Smooth muscle cell (in vitro differentiated cells): ENCODE measurements around the gene SLC6A18. TPM values are rescaled to one million over a fixed set of nuclear protein-coding genes. Genes with fewer than 3 reads are reported as not detected.
"Not testable (repeated sequence)": the region's sequence is repeated elsewhere in the genome, so short reads cannot be mapped to it uniquely, and the experiment has no call there.

ENCODE experiments used
- DNase-seq: peaks from one replicate; lab custom pipeline; 2025; ENCODE audit not compliant: unreplicated experiment; lab: John Stamatoyannopoulos, UW
- H2AFZ ChIP-seq: fragments of 200-600 bp; sonication (generic); 2 replicates; pipeline ENCODE4 v1.6.0; 2016; ENCODE audit warnings: antibody characterized with exemption, low read depth, mild to moderate bottlenecking
- H3F3A ChIP-seq: fragments of 200-600 bp; sonication (generic); 2 replicates; pipeline ENCODE4 v1.6.0; 2017; ENCODE audit warnings: antibody characterized with exemption, low read depth
- H3K27ac ChIP-seq: fragments of 200-600 bp; sonication (generic); 2 replicates; pipeline ENCODE4 v1.5.1; 2016; ENCODE audit warnings: low read depth, mild to moderate bottlenecking
- H3K27me3 ChIP-seq: fragments of 200-600 bp; sonication (generic); 2 replicates; pipeline ENCODE4 v1.6.1; 2016; ENCODE audit warnings: low read depth, mild to moderate bottlenecking
- H3K36me3 ChIP-seq: fragments of 200-600 bp; sonication (generic); 2 replicates; pipeline ENCODE4 v1.5.1; 2016; ENCODE audit warnings: low read depth
- H3K4me1 ChIP-seq: fragments of 200-600 bp; sonication (generic); 2 replicates; pipeline ENCODE4 v1.5.1; 2016; ENCODE audit warnings: low read depth
- H3K4me2 ChIP-seq: fragments of 200-600 bp; sonication (generic); 2 replicates; pipeline ENCODE4 v1.6.0; 2016; ENCODE audit warnings: mild to moderate bottlenecking
- H3K4me3 ChIP-seq: fragments of 200-600 bp; sonication (generic); 2 replicates; pipeline ENCODE4 v1.5.1; 2016; ENCODE audit warnings: mild to moderate bottlenecking
- H3K79me2 ChIP-seq: fragments of 200-600 bp; sonication (generic); 2 replicates; pipeline ENCODE4 v1.6.0; 2016; ENCODE audit warnings: low read depth, mild to moderate bottlenecking
- H3K9ac ChIP-seq: fragments of 200-600 bp; sonication (generic); 2 replicates; pipeline ENCODE4 v1.6.0; 2016; ENCODE audit warnings: low read depth
- H3K9me3 ChIP-seq: fragments of 200-600 bp; sonication (generic); replicated peaks from 2 replicates; pipeline ENCODE4 v1.5.1; 2016; ENCODE audit warnings: low read depth
- H4K20me1 ChIP-seq: fragments of 200-600 bp; sonication (generic); 2 replicates; pipeline ENCODE4 v1.6.0; 2016; ENCODE audit warnings: low read depth
- CTCF ChIP-seq: fragments of 200-600 bp; sonication (generic); IDR thresholded peaks from 2 replicates; pipeline ENCODE4 v1.5.1; 2017; ENCODE audit warnings: borderline replicate concordance, mild to moderate bottlenecking, antibody characterized with exemption; ENCODE audit not compliant: insufficient read depth, poor library complexity, severe bottlenecking
- WGBS: methylation state at CpG from one replicate; pipeline ENCODE4 v1.1.7; 2016; ENCODE audit warnings: low lambda C conversion rate; 5-methylcytosine and 5-hydroxymethylcytosine counted together
- polyA plus RNA-seq: library from polyadenylated mRNA; unstranded; fragments of >200 nt; fragmentation: Nextera tagmentation; extraction: Ambion mirVana; gene quantifications from 2 replicates; pipeline ENCODE4 v1.2.1, GENCODE V29; 2016
- total RNA-seq: library from RNA; depleted of rRNA; stranded (reverse); fragments of >200 nt; gene quantifications from 2 replicates; pipeline ENCODE4 v1.2.3, GENCODE V29; 2014

Gene SLC6A18
- total and polyA plus RNA-seq, 2 experiments from 2014 or later, result not detected

GRCh38 chr5:1265461-1266455, 40.6 kb downstream of the SLC6A18 start:
- no peak for DNase-seq
- Histone ChIP-seq H3K9me3 (no peaks in the 10 kb centered on the region), H3K9ac (no peak overlapping the region), H3K4me2 (no peak overlapping the region), H3K36me3 (no peaks in the 10 kb centered on the region), H3F3A (no peaks in the 10 kb centered on the region), H3K4me3 (no peak overlapping the region), H4K20me1 (no peaks in the 10 kb centered on the region), H3K27ac (no peak overlapping the region), H3K4me1 (no peaks in the 10 kb centered on the region), H2AFZ (no peak overlapping the region), H3K79me2 (no peaks in the 10 kb centered on the region), H3K27me3 (no peaks in the 10 kb centered on the region)
- TF ChIP-seq CTCF, result no peak
- WGBS, result 95% methylated on average over 33 of the region's 40 CpGs

- no peak overlapping the region for H3K4me2 ChIP-seq
- DNase-seq, result no peak
Measured at GRCh38 chr5:1266791-1267190, 41.6 kb downstream of the SLC6A18 start.

GRCh38 chr5:1267464-1267863, 42.3 kb downstream of the SLC6A18 start:
- not testable (repeated sequence) for H3K4me3 ChIP-seq, H3K4me2 ChIP-seq, H3K27me3 ChIP-seq, H3K36me3 ChIP-seq, H3K27ac ChIP-seq, H3K4me1 ChIP-seq, H2AFZ ChIP-seq, H3K79me2 ChIP-seq, H4K20me1 ChIP-seq, H3K9me3 ChIP-seq, DNase-seq, H3F3A ChIP-seq, H3K9ac ChIP-seq
- WGBS, result 95% methylated on average over 5 of the region's 5 CpGs

More at GRCh38 chr5:1266791-1267190, 41.6 kb downstream of the SLC6A18 start:
- no peaks in the 10 kb centered on the region for H4K20me1 ChIP-seq
- no peak overlapping the region for H3K27ac ChIP-seq
- WGBS, result 94% methylated on average over 9 of the region's 9 CpGs
- no peak overlapping the region for H2AFZ ChIP-seq
- H3K36me3 ChIP-seq, result no peaks in the 10 kb centered on the region
- H3K9ac ChIP-seq, result no peak overlapping the region
- H3K9me3 ChIP-seq, result no peaks in the 10 kb centered on the region
- H3F3A ChIP-seq, result no peaks in the 10 kb centered on the region
- H3K27me3 ChIP-seq, result no peaks in the 10 kb centered on the region
- H3K4me1 ChIP-seq, result no peaks in the 10 kb centered on the region
- TF ChIP-seq CTCF, result no peak
- no peak overlapping the region for H3K4me3 ChIP-seq
- no peaks in the 10 kb centered on the region for H3K79me2 ChIP-seq

- Histone ChIP-seq H2AFZ (no peak overlapping the region), H3K27ac (no peak overlapping the region), H3K36me3 (no peaks in the 10 kb centered on the region), H3K4me1 (no peaks in the 10 kb centered on the region), H4K20me1 (no peaks in the 10 kb centered on the region), H3F3A (no peaks in the 10 kb centered on the region), H3K4me3 (no peak overlapping the region), H3K79me2 (no peaks in the 10 kb centered on the region), H3K9ac (no peak overlapping the region), H3K4me2 (no peak overlapping the region), H3K9me3 (no peaks in the 10 kb centered on the region), H3K27me3 (no peaks in the 10 kb centered on the region)
- 95% methylated on average over 13 of the region's 13 CpGs for WGBS
- DNase-seq, result no peak
- no peak for TF ChIP-seq CTCF
Measured at GRCh38 chr5:1268056-1268455, 42.9 kb downstream of the SLC6A18 start.
